ENCODE measurements around the gene HLA-DPA1. TPM values are rescaled to one million over a fixed set of nuclear protein-coding genes. Genes with fewer than 3 reads are reported as not detected.
"Not testable (repeated sequence)": the region's sequence is repeated elsewhere in the genome, so short reads cannot be mapped to it uniquely, and the experiment has no call there.

HLA-DPA1 gene
- 185 TPM for total RNA-seq

GRCh38 chr6:33073431-33073871 is at the start of gene HLA-DPA1:
Gene HLA-DPA1 (minus strand): TSS chr6:33073649.
- DNase-seq (ENCODE audit: low spot score) = peak; percentile 42

- no peak for DNase-seq (ENCODE audit: low spot score)
These were observed 49.7 kb upstream of the HLA-DPA1 start for GRCh38 chr6:33123181-33123580.

DNA sequence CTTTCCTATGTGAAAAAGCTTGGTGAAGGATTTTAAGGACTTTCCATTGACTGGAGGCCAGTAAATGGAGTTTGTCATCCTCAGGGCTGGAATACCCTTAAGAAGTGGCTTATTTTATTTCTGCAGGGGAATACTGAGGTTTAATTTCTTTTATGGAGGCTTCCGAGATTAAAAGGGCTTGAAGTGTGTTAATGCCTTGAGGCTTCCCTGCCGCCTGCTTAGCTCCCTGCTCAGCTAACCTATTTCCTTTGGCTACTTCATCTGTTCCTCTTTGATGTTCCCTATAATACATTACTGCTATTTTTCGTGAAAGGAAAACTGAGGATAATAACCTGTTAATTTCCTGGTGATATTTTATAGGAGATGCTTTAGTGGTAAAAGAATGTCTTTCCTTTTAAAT is 46.6 kb upstream of the HLA-DPA1 start:
- DNase-seq (ENCODE audit: low spot score) = no peak

- no peak for DNase-seq (ENCODE audit: low spot score)
These were observed 45.2 kb upstream of the HLA-DPA1 start for GRCh38 chr6:33118525-33119123.

GRCh38 chr6:33117811-33118277 is 44.4 kb upstream of the HLA-DPA1 start:
- no peak for DNase-seq (ENCODE audit: low spot score)

- no peak for DNase-seq (ENCODE audit: low spot score)
These were observed 43.6 kb upstream of the HLA-DPA1 start for GRCh38 chr6:33116841-33117711.

- no peak for DNase-seq (ENCODE audit: low spot score)
These were observed 43.0 kb upstream of the HLA-DPA1 start for GRCh38 chr6:33116417-33116816.

DNA sequence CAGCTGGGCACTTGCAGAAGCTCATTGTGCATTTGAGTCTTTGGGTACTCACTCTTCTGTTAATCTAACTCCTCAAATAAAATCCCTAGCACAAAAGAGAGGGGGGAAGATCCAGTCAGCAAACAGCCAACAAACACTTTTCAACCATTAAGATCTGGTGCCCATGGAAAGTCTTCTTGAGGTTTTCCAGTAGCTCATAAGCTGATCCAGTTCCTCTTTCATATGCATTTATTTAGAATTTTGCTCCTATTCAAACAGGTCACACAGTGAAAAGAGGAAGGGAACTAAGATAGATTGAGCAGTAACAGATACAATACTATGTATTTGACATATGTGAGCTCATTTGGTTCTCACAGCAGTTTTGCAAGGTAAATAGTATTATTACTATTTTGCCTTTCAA is 41.0 kb upstream of the HLA-DPA1 start:
- DNase-seq (ENCODE audit: low spot score) = no peak

DNA sequence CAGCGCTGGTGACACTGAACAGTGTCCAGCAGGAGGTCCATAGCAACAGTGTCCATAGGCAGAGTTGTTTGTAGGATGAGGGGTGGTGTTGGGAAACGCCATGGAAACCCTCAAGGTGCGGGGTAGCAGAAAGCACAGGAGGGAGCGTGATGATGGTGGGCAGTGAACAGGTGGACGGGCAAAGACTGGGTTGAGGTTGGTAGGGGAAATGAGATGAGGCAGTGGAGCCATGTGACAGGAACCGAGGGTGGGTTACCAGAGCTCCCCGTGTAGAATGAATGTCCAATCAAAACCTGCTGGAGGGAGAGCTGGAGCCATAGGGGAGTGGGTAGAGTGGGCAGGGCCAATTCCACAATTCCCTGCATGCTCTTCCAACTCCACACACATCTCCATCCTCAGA is 40.3 kb upstream of the HLA-DPA1 start:
- DNase-seq (ENCODE audit: low spot score) = no peak

DNA sequence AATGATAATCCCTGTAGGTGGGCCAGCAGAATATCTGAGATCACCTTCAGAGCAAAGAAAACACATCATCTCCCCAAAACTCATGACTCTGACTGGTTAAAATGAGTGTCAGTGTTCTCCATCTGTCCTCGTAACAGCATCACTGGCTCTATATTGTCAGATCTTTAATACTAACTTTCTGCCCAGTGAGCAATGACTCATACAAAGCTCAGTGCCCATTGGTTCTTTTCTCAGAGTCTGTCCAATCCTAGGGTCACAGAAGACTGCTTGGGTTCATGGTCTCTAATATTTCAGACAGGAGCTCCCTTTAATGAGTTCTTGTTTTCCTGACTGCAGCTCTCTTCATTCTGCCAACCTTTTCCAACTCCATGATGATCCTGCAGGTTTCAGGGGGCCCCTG is 38.7 kb upstream of the HLA-DPA1 start:
- DNase-seq (ENCODE audit: low spot score) = peak; percentile 52

DNA sequence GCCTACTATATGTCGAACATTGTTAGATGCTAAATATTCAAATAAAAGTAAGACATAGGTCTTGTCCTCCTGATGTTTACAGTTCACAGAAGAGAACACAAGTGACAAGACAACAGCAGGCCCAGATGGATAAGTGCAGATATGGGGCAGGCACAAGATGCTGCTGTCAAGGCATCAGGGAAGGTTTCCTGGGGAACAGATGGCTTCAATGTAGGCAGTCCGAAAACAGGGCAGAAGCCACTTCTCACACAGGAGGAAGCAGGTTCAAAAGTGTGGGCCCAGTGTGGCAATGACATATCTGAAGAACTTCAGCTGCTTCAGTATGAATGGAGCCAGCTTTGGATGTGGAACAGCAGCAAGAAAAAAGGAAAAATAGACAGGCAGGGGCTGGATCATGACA is 34.9 kb upstream of the HLA-DPA1 start:
- no peak for DNase-seq (ENCODE audit: low spot score)

DNA sequence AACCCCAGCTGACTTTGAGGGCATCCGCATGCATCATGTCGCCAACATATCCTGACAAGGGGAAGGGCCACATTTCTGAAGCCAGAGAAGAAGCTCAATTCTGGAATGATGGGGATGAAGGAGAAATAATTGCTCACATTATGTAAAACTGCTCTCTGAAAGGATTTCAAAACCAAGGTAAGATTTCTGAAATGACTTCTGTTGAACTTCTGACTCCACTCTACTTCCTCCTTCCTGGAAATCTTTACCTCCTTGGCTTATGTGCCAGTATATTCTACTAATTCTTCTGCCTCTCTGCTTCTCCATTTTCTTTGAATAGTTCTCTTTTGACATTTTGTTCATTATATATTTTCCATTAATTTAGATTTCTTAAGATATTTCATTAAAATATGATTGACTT is 34.2 kb upstream of the HLA-DPA1 start:
- DNase-seq (ENCODE audit: low spot score) = no peak

GRCh38 chr6:33105916-33106871 is 32.7 kb upstream of the HLA-DPA1 start:
- no peak for DNase-seq (ENCODE audit: low spot score)

DNA sequence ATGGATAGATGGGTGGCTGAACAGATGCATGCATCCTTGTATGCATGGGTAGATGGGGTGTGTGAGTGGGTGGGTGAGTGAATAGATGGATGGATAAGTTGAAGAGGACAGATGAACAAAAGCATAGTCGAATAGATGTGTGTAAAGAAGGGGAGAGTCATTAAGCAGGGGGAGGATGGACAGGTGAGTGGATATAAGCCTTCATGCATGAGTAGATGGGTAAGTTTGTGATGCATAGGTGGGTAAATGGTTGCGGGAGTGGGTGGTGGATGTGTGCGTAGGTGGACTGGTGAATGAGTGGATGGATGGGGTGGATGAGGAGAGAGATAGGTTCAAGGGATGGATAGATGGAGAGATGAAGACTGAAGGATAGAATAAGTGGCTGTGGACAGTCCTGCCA is 31.9 kb upstream of the HLA-DPA1 start:
- DNase-seq (ENCODE audit: low spot score) = no peak

GRCh38 chr6:33104887-33105286 is 31.4 kb upstream of the HLA-DPA1 start:
- DNase-seq (ENCODE audit: low spot score) = no peak

GRCh38 chr6:33103776-33104175 is 30.3 kb upstream of the HLA-DPA1 start:
- no peak for DNase-seq (ENCODE audit: low spot score)

- not testable (repeated sequence) for DNase-seq (ENCODE audit: low spot score)
These were observed 27.8 kb upstream of the HLA-DPA1 start for GRCh38 chr6:33101121-33101737.

GRCh38 chr6:33095681-33096080 is 22.2 kb upstream of the HLA-DPA1 start:
- no peak for DNase-seq (ENCODE audit: low spot score)

DNA sequence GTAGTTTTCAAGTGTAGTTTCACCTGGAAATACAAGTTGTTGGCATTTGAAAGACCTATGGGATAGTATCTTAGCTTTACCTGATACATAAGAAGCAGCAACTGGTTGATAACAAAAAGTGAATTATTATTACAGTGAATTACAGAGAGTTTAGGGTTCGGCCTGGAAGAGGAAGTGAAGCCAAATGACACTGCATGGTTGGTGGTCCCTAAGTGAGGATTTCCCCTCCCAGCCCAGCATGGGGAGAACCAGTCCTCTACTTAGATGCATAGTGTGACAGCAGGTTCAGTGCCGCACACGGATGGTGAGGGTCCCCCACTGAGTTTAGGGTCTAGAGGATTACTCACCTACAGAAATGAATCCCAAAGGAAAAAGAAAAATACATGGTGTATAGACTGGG is 20.4 kb upstream of the HLA-DPA1 start:
- no peak for DNase-seq (ENCODE audit: low spot score)

DNA sequence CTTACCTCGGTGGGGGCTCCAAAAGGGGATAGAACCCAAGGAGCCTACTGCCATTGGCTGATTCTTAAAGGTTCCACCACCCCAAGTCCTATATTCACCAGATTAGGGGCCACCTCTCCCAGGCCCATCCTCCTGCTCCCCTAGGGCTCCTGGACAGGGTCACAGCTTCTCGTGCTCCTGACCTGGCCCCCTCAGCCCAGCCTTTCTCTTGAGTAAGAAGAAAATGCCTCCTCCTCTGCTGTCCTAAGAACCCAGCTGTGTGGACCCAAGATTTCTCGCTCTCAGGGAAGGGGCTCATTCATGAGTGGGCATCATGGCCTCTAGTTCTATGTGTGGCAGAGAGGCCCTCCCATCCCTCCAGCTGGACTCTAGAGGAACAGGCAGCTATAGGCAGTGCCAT is 18.9 kb upstream of the HLA-DPA1 start:
- DNase-seq (ENCODE audit: low spot score) = no peak

GRCh38 chr6:33091957-33092356 is 18.5 kb upstream of the HLA-DPA1 start:
- no peak for DNase-seq (ENCODE audit: low spot score)
